ENCODE results near the gene UBA5. TPM values are rescaled to one million over a fixed set of nuclear protein-coding genes. Genes with fewer than 3 reads are reported as not detected.

Gene UBA5
- polyA plus RNA-seq, 2 of the 4 experiments (the other 2 are of a cell fraction), result 41.8 to 49.1 TPM

- ATAC-seq, result no peak
- Histone ChIP-seq H3K9me3 (no peaks in the 10 kb centered on the region), H3K4me2 (no peak overlapping the region), H3K4me1 (no peaks in the 10 kb centered on the region), H3K27ac (no peak overlapping the region), H3K4me3 (no peak overlapping the region)
- no peak for FAIRE-seq
- CTCF ChIA-PET, result interaction anchor here (1.4 kb wide), 1 partner anchor 9 kb away, joined by 4 read pairs; no protein-coding TSS in a partner anchor
- TF ChIP-seq TFCP2L1 (CRISPR knock-in tag; IDR thresholded peaks at IDR 0.05), result no peak
- TF ChIP-seq ZNF302 (CRISPR knock-in tag; IDR thresholded peaks at IDR 0.05), result no peak
- no peak for TF ChIP-seq CBX8 (IDR thresholded peaks at IDR 0.05)
- TF ChIP-seq FOSL2 (IDR thresholded peaks at IDR 0.05), result no peak
- no peak for TF ChIP-seq FOSL2 (CRISPR knock-in tag; IDR thresholded peaks at IDR 0.05)
- TF ChIP-seq BCL3 (IDR thresholded peaks at IDR 0.05), result no peak
- no peak for TF ChIP-seq KDM1A (IDR thresholded peaks at IDR 0.05; ENCODE audit: low read depth)
- no peak for TF ChIP-seq ZSCAN20 (CRISPR knock-in tag; IDR thresholded peaks at IDR 0.05)
- no peak for TF ChIP-seq HEYL (CRISPR knock-in tag; IDR thresholded peaks at IDR 0.05)
- no peak for TF ChIP-seq MAZ (IDR thresholded peaks at IDR 0.05; ENCODE audit: borderline replicate concordance, low read depth, low read length)
- no peak for TF ChIP-seq MYC (IDR thresholded peaks at IDR 0.05; ENCODE audit: borderline replicate concordance, low read length)
- no peak for TF ChIP-seq KDM5A (IDR thresholded peaks at IDR 0.05)
- TF ChIP-seq USF2 (IDR thresholded peaks at IDR 0.05), result no peak
- DNase-seq (ENCODE audit: low read depth in 1 of 2, low spot score in 1 of 2), result no peak
- POLR2A ChIA-PET, result no interaction called here
Measured at GRCh38 chr3:132682201-132682600, 22.1 kb downstream of the UBA5 start.

- 95% methylated on average over 4 of the region's 4 CpGs for WGBS (ENCODE audit: missing lambda C conversion rate)
- ATAC-seq, result no peak
- Histone ChIP-seq H3K4me3 (no peak overlapping the region), H3K4me2 (no peak overlapping the region), H3K27ac (no peak overlapping the region), H3K4me1 (no peaks in the 10 kb centered on the region), H3K9me3 (no peaks in the 10 kb centered on the region)
- POLR2A ChIA-PET, result no interaction called here
- CTCF ChIA-PET, result no interaction called here
- no peak for DNase-seq (ENCODE audit: low read depth in 1 of 2, low spot score in 1 of 2)
- TF ChIP-seq PBX3 (IDR thresholded peaks at IDR 0.05), result no peak
- no peak for TF ChIP-seq E2F6 (IDR thresholded peaks at IDR 0.05; ENCODE audit: borderline replicate concordance, low read depth)
- FAIRE-seq, result no peak
Measured at GRCh38 chr3:132690040-132690439, 29.9 kb downstream of the UBA5 start.

- ATAC-seq (no peak), FAIRE-seq (no peak), DNase-seq (ENCODE audit: low read depth in 1 of 2, low spot score in 1 of 2) (no peak)
- TF ChIP-seq EHMT2 (IDR thresholded peaks at IDR 0.05; ENCODE audit: low read depth) (no peak), HMGXB4 (CRISPR knock-in tag; IDR thresholded peaks at IDR 0.05; ENCODE audit: borderline replicate concordance) (no peak), CTCF (IDR thresholded peaks at IDR 0.05) (no peak), ATOH8 (CRISPR knock-in tag; IDR thresholded peaks at IDR 0.05; ENCODE audit: low read depth) (no peak), MAZ (IDR thresholded peaks at IDR 0.05; ENCODE audit: borderline replicate concordance, low read depth, low read length) (no peak), ESRRA (IDR thresholded peaks at IDR 0.05; ENCODE audit: borderline replicate concordance, low read length) (no peak), ZSCAN20 (CRISPR knock-in tag; IDR thresholded peaks at IDR 0.05) (no peak), USF2 (IDR thresholded peaks at IDR 0.05) (no peak)
- H3K4me1 ChIP-seq, result no peaks in the 10 kb centered on the region
- H3K9me3 ChIP-seq, result no peaks in the 10 kb centered on the region
- 90% methylated on average over 4 of the region's 4 CpGs for WGBS (ENCODE audit: missing lambda C conversion rate)
- H3K27ac ChIP-seq, result no peak overlapping the region
- ChIA-PET CTCF (no interaction called here), POLR2A (no interaction called here)
- no peak overlapping the region for H3K4me2 ChIP-seq
- no peak overlapping the region for H3K4me3 ChIP-seq
Measured at GRCh38 chr3:132694991-132695390, 34.9 kb downstream of the UBA5 start.
